Measurements from ENCODE around the gene CHCHD6.

Gene CHCHD6

GRCh38 chr3:126900859-126901540 lies 197.0 kb downstream of the CHCHD6 start:
- DNase-seq, result no peak

GRCh38 chr3:126901631-126902030 lies 197.6 kb downstream of the CHCHD6 start:
- no peak for DNase-seq

- DNase-seq, result no peak
Observed at GRCh38 chr3:126903521-126903920, 199.5 kb downstream of the CHCHD6 start.

DNA sequence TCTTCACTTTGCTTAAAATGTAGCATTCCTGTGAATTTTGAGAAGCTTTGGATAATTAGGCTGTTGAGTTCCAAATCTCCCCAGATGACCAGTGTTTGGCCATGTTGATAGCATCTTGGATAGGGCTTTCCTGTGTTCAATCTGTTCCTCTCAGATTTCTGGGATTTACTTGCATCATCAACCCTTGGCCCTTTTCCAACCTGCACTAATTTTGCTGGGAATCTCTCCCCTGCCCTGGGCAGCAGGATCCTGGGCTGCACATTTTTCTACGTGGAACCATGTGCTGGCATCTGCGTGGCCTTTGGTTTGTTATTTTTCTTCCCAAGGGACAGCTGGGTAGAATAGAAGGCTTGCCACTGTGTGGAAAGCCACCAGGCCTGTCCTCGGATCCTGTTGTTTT lies 203.5 kb downstream of the CHCHD6 start:
- DNase-seq, result no peak

GRCh38 chr3:126908752-126909275 lies 204.8 kb downstream of the CHCHD6 start:
- DNase-seq, result no peak

DNA sequence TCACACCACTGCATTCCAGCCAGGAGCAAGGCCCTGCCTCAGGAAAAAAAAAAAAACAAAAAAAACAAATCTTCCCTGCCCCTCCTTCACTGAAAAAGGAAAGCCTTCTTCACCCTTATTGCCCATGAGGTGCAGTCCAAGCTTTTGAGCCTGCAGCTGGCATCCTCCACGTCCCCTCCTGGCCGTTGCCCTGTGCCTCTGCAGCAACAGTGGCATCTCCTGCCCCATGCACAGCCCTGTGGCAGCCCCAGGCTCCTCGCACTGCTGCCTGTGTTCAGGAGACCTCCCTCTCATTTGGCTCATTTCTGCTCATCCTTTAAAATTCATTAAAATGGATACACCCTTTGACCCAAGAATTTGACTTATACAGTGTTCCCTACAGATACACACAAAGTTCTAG lies 206.2 kb downstream of the CHCHD6 start:
- DNase-seq, result no peak

DNA sequence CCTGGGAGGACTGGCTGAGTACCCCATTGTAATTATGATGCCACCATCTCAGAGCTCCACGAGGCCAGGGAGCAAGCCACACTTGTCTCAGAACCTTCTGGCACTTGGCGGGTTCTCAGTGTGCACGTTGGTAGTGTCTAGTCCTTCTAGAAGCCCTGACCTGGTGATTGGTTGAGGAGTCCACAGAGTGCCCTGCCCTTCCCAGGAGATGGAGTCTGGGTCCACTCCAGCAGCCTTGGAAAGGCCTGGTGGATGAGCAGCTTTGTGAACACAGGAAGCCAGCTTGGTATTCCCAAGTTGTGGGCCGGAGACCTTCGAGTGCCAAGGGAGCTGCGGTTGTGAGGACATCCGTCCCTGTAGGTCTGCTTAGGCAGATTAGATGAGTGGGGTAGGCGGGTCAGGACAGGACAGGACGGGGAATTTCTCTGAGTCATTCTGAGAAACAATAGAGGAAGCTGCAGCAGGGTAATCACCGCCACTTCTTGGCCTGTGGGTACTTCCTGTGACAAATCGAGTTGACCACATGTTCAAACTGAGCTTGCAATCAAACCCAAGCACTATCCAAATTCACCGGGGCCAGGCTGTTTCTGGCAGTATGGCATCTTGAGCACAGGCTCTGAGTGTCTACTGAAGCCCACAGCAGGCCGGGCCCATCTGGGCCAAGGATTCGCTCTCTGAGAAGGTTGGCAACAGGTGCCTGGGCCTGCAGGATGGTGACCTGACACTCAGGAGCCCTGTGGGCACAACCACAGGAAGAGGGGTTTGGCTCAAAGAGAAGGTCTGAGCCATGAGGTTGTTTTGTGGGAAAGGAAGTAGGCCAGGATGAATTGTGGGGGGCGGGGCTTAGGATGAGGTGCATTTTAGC lies 207.4 kb downstream of the CHCHD6 start:
- DNase-seq, result peak; percentile 60

- no peak for DNase-seq
Observed at GRCh38 chr3:126912027-126912422, 208.0 kb downstream of the CHCHD6 start.

GRCh38 chr3:126912491-126913195 lies 208.6 kb downstream of the CHCHD6 start:
- no peak for DNase-seq

GRCh38 chr3:126913524-126913923 lies 209.5 kb downstream of the CHCHD6 start:
- DNase-seq, result no peak

GRCh38 chr3:126914226-126914625 lies 210.2 kb downstream of the CHCHD6 start:
- no peak for DNase-seq

DNA sequence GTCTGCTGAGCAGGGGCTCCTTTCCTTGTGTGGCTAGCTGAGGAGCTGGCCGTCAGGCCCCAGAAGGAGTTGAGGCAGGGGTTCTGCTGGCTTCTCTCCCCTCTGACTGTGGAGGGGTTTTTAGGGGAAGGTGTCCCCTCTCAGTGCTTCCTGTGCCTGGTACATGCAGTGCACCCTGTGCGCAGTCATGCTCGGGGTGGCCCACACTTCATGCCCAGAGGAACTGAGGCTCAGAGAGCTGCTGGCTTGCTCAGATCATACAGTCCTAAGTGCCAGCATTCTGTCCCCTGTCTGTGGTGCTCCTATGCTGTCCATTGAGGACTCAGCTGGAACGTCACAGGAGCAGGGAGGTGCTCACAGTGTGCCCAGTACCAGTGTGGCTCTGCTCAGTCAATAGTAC lies 211.0 kb downstream of the CHCHD6 start:
- DNase-seq, result no peak

DNA sequence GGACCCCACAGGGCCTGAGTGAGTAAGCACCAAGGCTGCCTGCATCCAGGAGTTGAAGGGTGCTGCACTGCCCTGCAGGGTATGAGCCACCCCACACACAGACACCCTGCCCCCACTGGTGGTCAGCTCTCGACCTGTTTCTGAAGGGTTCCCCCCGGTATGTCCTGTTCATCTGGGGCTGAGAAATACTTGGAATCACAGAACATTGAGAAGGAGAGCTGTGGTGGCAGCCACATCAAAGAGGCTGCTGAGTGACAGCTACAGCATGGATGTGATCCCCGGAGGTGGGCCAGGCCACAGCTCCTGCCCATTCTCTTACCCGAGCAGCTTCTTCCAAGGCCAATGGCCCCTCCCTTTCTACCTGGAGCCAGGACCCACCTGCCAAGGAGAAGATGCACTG lies 212.5 kb downstream of the CHCHD6 start:
- no peak for DNase-seq

DNA sequence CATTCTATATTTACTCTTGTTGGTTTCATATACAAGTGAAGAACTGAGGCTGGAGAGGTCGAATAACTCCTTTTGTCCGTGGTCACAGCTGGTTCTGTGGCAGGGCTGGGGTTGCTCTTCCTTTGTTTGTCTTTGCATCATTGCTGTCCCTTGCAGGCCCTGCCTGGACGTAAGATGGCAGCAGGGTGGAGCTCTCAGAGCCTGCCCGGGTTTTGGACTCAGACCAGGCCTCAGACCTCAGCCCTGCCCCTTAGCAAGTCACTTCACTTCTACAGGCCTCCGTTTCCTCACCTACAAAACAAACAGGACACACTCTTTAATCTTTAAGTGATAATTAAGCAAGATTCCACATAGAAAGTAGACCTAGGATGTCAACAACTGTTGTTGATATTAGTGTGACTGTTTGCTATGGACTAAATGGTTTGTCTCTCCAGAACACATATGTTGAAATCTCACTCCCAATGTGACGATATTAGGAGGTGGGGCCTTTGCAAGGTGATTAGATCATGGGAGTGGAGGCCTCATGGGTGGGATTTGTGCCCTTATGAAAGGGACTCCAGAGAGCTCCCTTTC lies 213.3 kb downstream of the CHCHD6 start:
- no peak for DNase-seq

DNA sequence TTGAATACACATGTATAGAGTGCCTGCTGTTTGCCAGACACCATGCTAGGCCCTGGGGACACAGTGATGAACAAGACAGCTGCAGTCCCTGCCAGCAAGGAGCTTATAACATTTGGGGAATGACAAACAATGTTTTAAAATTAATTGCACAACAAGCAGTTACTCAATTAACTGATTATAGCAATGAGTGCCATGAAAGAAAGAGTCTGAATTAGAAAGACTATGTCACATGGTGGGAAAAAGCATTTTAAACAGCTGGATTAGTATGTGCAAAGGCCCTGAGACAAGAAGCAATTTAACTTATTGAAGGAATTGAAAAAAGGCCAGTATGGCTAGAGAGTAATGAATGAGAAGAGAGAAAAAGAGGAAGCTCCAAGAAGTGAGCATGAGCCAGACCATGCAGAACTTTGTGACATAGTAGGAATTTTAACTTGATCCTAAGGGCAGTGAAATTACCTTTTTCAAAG lies 214.3 kb downstream of the CHCHD6 start:
- no peak for DNase-seq

DNA sequence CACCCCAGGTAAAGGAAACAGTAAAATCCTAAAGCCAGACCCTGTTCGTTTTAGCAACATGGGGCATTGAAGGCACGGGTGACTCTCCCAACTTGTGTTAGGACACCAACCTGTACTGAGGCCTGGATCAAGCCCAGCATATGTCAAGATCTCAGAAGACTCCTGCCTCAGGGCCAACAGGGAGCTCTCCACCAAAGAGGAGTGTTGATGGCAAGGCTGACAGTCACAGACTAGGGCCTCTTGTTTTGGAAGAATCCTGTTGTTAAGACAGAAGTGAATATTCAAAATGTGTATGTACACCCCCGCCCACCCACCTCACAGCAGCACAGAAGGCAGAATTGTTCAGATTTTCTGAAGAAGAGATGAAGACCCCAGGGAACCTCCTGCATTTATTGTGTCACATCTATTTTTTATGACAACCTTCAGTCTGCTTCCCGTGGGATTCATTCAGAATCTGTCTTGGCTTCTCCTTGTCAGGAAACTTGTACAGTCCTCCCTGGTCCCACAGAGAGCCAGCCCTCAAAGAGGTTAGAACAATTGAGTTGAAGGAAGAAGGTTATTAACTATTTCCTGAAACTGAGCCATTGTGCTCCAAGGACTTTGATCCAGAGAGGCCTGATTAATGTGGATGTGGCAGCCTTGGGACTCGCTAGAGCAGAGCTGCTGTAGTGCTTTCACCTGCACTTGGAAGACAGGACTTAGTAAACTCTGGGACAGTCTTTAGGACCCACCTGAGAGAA lies 217.2 kb downstream of the CHCHD6 start:
- DNase-seq, result no peak

GRCh38 chr3:126922466-126922865 lies 218.4 kb downstream of the CHCHD6 start:
- no peak for DNase-seq

- no peak for DNase-seq
Observed at GRCh38 chr3:126923423-126923822, 219.4 kb downstream of the CHCHD6 start.

DNA sequence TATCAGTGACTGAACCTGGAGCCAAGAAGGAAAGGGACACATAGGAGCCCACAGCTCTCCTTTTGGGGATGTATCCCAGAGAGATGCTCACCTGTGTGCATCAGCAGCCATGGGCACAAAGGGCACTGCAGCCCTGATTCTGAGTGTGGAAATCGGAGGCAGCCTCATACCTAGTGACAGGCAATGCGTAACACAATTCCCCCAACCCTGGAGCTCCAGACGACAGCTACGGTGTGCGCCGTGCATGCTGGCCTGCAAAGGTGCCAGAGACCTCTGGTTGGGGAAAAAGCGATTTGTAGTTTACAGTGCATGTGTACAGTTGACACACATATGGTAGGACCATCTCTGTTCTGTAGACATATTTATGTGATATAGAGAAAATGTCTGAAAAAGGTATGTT lies 219.9 kb downstream of the CHCHD6 start:
- no peak for DNase-seq

DNA sequence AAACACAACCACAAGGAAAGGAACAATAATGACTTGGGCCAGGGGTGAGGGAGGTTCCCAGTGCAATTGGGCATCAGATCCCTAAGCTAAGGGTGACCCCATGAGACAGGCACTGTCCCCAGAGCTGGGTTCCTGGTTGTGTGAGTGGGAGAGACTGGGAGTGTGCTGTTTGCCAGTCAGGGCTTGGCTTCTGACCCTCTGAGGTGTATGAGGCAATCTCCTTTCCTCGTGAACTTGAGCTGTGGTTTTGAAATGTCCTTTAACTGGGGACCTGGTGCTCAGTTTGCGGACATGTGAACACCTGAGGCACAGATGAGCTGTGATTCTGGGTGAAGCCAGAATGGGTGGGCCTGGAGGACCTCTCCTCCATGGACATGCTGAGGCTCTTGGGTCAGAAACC lies 220.4 kb downstream of the CHCHD6 start:
- DNase-seq, result no peak

- DNase-seq, result no peak
Observed at GRCh38 chr3:126925411-126926171, 221.6 kb downstream of the CHCHD6 start.

Measured in stimulated activated CD4-positive, alpha-beta T cell treated with anti-CD3 and anti-CD28 coated beads, Interleukin-4, amount 100 ng/mL, for 24 hours (primary cell).